Psoas muscle (tissue), 8 donors: ENCODE data around the gene WDHD1. TPM values are rescaled to one million over a fixed set of nuclear protein-coding genes. Genes with fewer than 3 reads are reported as not detected.
"Not testable (repeated sequence)": the region's sequence is repeated elsewhere in the genome, so short reads cannot be mapped to it uniquely, and the experiment has no call there.

Source experiments
- ATAC-seq, 4 donors: fragments of 200-7000 bp; cut with Tn5 transposase; one replicate each; pipeline ENCODE4 v1.9.1; 2020; ENCODE audit warnings: moderate library complexity in 3 of 4, mild to moderate bottlenecking in 2 of 4
- DNase-seq, 2 donors: peaks; one replicate each; pipeline ENCODE4 v3.0.0-alpha.2; 2020
- H3K27ac ChIP-seq: fragments of 200-600 bp; one replicate; pipeline ENCODE4 v1.8.0; 2022
- H3K27me3 ChIP-seq, 3 donors: fragments of 200-600 bp in 1 of 3; one replicate each; pipeline versions ENCODE4 v1.6.1 to v1.8.0; 2013 to 2022; ENCODE audit warnings: low read length in 2 of 3, mild to moderate bottlenecking in 2 of 3, moderate library complexity in 1 of 3; ENCODE audit not compliant: insufficient read depth in 3 of 3
- H3K36me3 ChIP-seq, 2 donors: fragments of 200-600 bp in 1 of 2; one replicate each; pipeline versions ENCODE4 v1.6.1 to v1.8.0; 2013 to 2022; ENCODE audit warnings: low read depth in 1 of 2, mild to moderate bottlenecking in 1 of 2, moderate library complexity in 1 of 2; ENCODE audit not compliant: insufficient read depth in 1 of 2
- H3K4me1 ChIP-seq: fragments of 200-600 bp; one replicate; pipeline ENCODE4 v1.8.0; 2022
- H3K4me3 ChIP-seq: fragments of 200-600 bp; one replicate; pipeline ENCODE4 v1.8.0; 2022; ENCODE audit warnings: mild to moderate bottlenecking
- H3K9me3 ChIP-seq: fragments of 200-600 bp; one replicate; pipeline ENCODE4 v1.8.0; 2022
- CTCF ChIP-seq: fragments of 200-600 bp; IDR thresholded peaks from one replicate; pipeline ENCODE4 v1.8.0; 2022; ENCODE audit warnings: antibody characterized with exemption
- WGBS, 3 donors: extraction: QIAGEN DNeasy Blood & Tissue Kit; methylation state at CpG; one replicate each; pipeline versions ENCODE4 v1.1.6 to v1.1.7; 2013; 5-methylcytosine and 5-hydroxymethylcytosine counted together
- intact Hi-C, 2 donors: fragments of 100-400 bp; cut with DNase I; formaldehyde crosslinking; loops; one replicate each; pipeline versions ENCODE4 v1.11.0 to v1.14.2; 2022
- polyA plus RNA-seq, 3 donors: library from polyadenylated mRNA; stranded (reverse); fragments of 200-250 nt; gene quantifications; one replicate each; pipeline ENCODE4 v1.2.3, GENCODE V29; 2013
- total RNA-seq, 4 donors: library from RNA; stranded (reverse); fragmentation: NEBNext Ultra II Directional in 2 of 4; extraction: Animal tissue kit (Norgen Biotek cat#: 25700) in 2 of 4; gene quantifications; one replicate each; pipeline versions ENCODE4 v1.2.1 to v1.2.4, GENCODE V29; 2021 to 2023
- donor health status: healthy with polysubstance abuse.
- donor health status: DM: no; HTN: no; CAD: no; lungs with moderate emphysema.
- donor health status: Bipolar disorder and iron deficiency.
- donor health status: healthy.
- donor health status: DM: yes; HTN: yes; CAD: no.
- donor health status: DM: no; HTN: no; CAD: no.
- donor health status: DM: no; HTN: no; CAD: no.
- donor health status: DM: yes; HTN: yes; CAD: no.

WDHD1 gene
- total and polyA plus RNA-seq, 7 donors, result 0.55 to 2.0 (median 0.95) TPM

GRCh38 chr14:54920052-54920451 lies 106.8 kb downstream of the WDHD1 start:
- H3K9me3 ChIP-seq, result no peaks in the 10 kb centered on the region
- H3K4me1 ChIP-seq, result no peaks in the 10 kb centered on the region
- no peak overlapping the region for H3K27ac ChIP-seq
- WGBS, 3 donors, result 46 to 55% (median 51%) methylated on average over 1 of the region's 1 CpG
- no peaks in the 10 kb centered on the region for H3K27me3 ChIP-seq
- no peak for ATAC-seq
- no peak for DNase-seq
- H3K4me3 ChIP-seq, result no peak overlapping the region
- intact Hi-C loops, result loop anchor here in 1 of 2 donors (5.0 kb wide), 1 partner anchor 1002 kb away; no protein-coding TSS in a partner anchor
- no peaks in the 10 kb centered on the region for H3K36me3 ChIP-seq
- TF ChIP-seq CTCF, result no peak

- Histone ChIP-seq H3K27me3 (no peaks in the 10 kb centered on the region), H3K4me1 (no peaks in the 10 kb centered on the region), H3K9me3 (no peaks in the 10 kb centered on the region), H3K27ac (no peak overlapping the region), H3K36me3 (no peaks in the 10 kb centered on the region), H3K4me3 (no peak overlapping the region)
- ATAC-seq, result no peak
- no peak for TF ChIP-seq CTCF
- no peak for DNase-seq
- intact Hi-C loops, result no loop called here
These were observed 107.6 kb downstream of the WDHD1 start for GRCh38 chr14:54919330-54919729.

- intact Hi-C loops, result no loop called here
- Histone ChIP-seq H3K27ac (no peak overlapping the region), H3K4me1 (no peaks in the 10 kb centered on the region), H3K36me3 (no peaks in the 10 kb centered on the region), H3K27me3 (no peaks in the 10 kb centered on the region), H3K9me3 (no peaks in the 10 kb centered on the region), H3K4me3 (no peak overlapping the region)
- 41 to 45% (median 45%) methylated on average over 5 of the region's 5 CpGs for WGBS, 3 donors
- DNase-seq, result no peak
- no peak for TF ChIP-seq CTCF
- no peak for ATAC-seq
These were observed 108.5 kb downstream of the WDHD1 start for GRCh38 chr14:54918427-54918826.

GRCh38 chr14:54916101-54916500 lies 110.8 kb downstream of the WDHD1 start:
- H3K36me3 ChIP-seq, result no peaks in the 10 kb centered on the region
- no peaks in the 10 kb centered on the region for H3K4me1 ChIP-seq
- no peaks in the 10 kb centered on the region for H3K9me3 ChIP-seq
- 94 to 100% (median 98%) methylated on average over 1 of the region's 1 CpG for WGBS, 3 donors
- intact Hi-C loops, result no loop called here
- no peak for TF ChIP-seq CTCF
- DNase-seq, result no peak
- ATAC-seq, result no peak
- no peaks in the 10 kb centered on the region for H3K27me3 ChIP-seq
- no peak overlapping the region for H3K4me3 ChIP-seq
- H3K27ac ChIP-seq, result no peak overlapping the region

GRCh38 chr14:54909817-54910558 lies 116.9 kb downstream of the WDHD1 start:
- Histone ChIP-seq H3K27ac (no peak overlapping the region), H3K4me1 (no peaks in the 10 kb centered on the region), H3K9me3 (no peaks in the 10 kb centered on the region), H3K27me3 (no peaks in the 10 kb centered on the region), H3K36me3 (no peaks in the 10 kb centered on the region), H3K4me3 (no peak overlapping the region)
- intact Hi-C loops, result no loop called here
- no peak for ATAC-seq
- 68 to 77% (median 74%) methylated on average over 5 of the region's 5 CpGs for WGBS, 3 donors
- DNase-seq, result no peak
- no peak for TF ChIP-seq CTCF

- ATAC-seq, H3K36me3 ChIP-seq, H3K4me1 ChIP-seq, intact Hi-C loops, H3K4me3 ChIP-seq, DNase-seq, H3K27me3 ChIP-seq, H3K9me3 ChIP-seq, H3K27ac ChIP-seq: not testable (repeated sequence)
- 87 to 91% (median 89%) methylated on average over 4 of the region's 4 CpGs for WGBS, 3 donors
These were observed 117.9 kb downstream of the WDHD1 start for GRCh38 chr14:54908973-54909372.
